ENCODE measurements around the gene LETM1. TPM values are rescaled to one million over a fixed set of nuclear protein-coding genes. Genes with fewer than 3 reads are reported as not detected.
"Not testable (repeated sequence)": the region's sequence is repeated elsewhere in the genome, so short reads cannot be mapped to it uniquely, and the experiment has no call there.

Gene LETM1
- total RNA-seq, 1 experiment from 2014 or later = 67.3 TPM

DNA sequence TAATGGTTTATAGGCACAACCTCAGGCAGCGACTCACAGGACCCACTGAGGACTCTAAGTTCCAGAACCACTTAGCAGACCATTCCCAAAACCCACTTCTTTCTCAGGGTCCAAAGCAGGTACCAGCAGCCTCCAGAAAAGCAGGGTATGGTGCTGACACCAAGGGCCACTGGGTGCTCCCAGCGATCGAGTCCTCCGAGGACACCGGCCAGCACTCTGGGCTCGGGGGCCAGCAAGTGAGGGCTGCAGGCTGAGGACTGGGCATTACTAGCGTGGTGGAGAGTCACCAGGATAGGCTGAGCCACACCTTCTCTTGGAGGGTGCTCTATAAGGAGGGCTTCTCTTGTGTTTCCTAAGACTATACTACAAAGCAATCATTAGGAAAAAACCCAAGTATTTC lies 19.3 kb downstream of the LETM1 start:
- Histone ChIP-seq H3K9me2 (ENCODE audit: insufficient read depth) (no peaks in the 10 kb centered on the region), H3K79me2 (ENCODE audit: insufficient read depth, low read length) (peaks cover 49% of the 10 kb centered on the region), H3K4me2 (ENCODE audit: low read length) (no peak overlapping the region), H3K4me1 (ENCODE audit: control insufficient read depth in 1 of 2, insufficient read depth in 2 of 2, low read length in 2 of 2) (no peaks in the 10 kb centered on the region), H2AFZ (ENCODE audit: low read depth, low read length, poor library complexity, severe bottlenecking) (no peak overlapping the region), H3K9ac (ENCODE audit: low read length) (no peak overlapping the region), H3K27ac (ENCODE audit: low read depth, low read length) (no peak overlapping the region), H3K4me3 (replicated peaks in 1 of 2; ENCODE audit: low read depth in 1 of 2, low read length in 2 of 2) (no peak overlapping the region), H3K9me3 (ENCODE audit: control insufficient read depth in 1 of 2, insufficient read depth in 1 of 2, low read depth in 1 of 2, low read length in 2 of 2) (no peaks in the 10 kb centered on the region), H3K36me3 (ENCODE audit: control insufficient read depth in 1 of 2, insufficient read depth in 2 of 2, low read length in 2 of 2) (peaks cover 35 to 46% of the 10 kb centered on the region in 2 experiments; a peak in 3 of 4 replicates), H4K20me1 (ENCODE audit: insufficient read depth) (no peaks in the 10 kb centered on the region), H3K27me3 (ENCODE audit: insufficient read depth, low read length) (no peaks in the 10 kb centered on the region)
- ChIA-PET CTCF (no interaction called here), POLR2A (no interaction called here), RAD21 (ENCODE audit: low non-redundant PET in 1 of 2, low total read pairs in 2 of 2, uncharacterized antibody in 2 of 2, unreplicated experiment in 2 of 2) (no interaction called here)
- intact Hi-C loops (cut with micrococcal nuclease) = no loop called here
- BruUV-seq (replicated peaks) = no TSS peak
- ATAC-seq (no peak), DNase-seq (ENCODE audit: low read depth, low spot score) (no peak)
- TF ChIP-seq, protein P1, sequence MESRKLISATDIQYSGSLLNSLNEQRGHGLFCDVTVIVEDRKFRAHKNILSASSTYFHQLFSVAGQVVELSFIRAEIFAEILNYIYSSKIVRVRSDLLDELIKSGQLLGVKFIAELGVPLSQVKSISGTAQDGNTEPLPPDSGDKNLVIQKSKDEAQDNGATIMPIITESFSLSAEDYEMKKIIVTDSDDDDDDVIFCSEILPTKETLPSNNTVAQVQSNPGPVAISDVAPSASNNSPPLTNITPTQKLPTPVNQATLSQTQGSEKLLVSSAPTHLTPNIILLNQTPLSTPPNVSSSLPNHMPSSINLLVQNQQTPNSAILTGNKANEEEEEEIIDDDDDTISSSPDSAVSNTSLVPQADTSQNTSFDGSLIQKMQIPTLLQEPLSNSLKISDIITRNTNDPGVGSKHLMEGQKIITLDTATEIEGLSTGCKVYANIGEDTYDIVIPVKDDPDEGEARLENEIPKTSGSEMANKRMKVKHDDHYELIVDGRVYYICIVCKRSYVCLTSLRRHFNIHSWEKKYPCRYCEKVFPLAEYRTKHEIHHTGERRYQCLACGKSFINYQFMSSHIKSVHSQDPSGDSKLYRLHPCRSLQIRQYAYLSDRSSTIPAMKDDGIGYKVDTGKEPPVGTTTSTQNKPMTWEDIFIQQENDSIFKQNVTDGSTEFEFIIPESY (IDR thresholded peaks at IDR 0.05; ENCODE audit: extremely low read depth, insufficient replicate concordance, low read length) = no peak
- TF ChIP-seq, protein P2, sequence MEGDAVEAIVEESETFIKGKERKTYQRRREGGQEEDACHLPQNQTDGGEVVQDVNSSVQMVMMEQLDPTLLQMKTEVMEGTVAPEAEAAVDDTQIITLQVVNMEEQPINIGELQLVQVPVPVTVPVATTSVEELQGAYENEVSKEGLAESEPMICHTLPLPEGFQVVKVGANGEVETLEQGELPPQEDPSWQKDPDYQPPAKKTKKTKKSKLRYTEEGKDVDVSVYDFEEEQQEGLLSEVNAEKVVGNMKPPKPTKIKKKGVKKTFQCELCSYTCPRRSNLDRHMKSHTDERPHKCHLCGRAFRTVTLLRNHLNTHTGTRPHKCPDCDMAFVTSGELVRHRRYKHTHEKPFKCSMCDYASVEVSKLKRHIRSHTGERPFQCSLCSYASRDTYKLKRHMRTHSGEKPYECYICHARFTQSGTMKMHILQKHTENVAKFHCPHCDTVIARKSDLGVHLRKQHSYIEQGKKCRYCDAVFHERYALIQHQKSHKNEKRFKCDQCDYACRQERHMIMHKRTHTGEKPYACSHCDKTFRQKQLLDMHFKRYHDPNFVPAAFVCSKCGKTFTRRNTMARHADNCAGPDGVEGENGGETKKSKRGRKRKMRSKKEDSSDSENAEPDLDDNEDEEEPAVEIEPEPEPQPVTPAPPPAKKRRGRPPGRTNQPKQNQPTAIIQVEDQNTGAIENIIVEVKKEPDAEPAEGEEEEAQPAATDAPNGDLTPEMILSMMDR (IDR thresholded peaks at IDR 0.05 in 2 of 3, conservative IDR thresholded peaks at IDR 0.05 in 1 of 3; ENCODE audit: borderline replicate concordance in 1 of 3, insufficient read depth in 1 of 3, low read depth in 2 of 3, low read length in 2 of 3) = no peak
- TF ChIP-seq POLR2AphosphoS5 (IDR thresholded peaks at IDR 0.05; ENCODE audit: low read depth, low read length) (no peak), EZH2phosphoT487 (IDR thresholded peaks at IDR 0.05; ENCODE audit: borderline replicate concordance) (no peak), SIN3A (IDR thresholded peaks at IDR 0.05; ENCODE audit: low read depth) (no peak)

DNA sequence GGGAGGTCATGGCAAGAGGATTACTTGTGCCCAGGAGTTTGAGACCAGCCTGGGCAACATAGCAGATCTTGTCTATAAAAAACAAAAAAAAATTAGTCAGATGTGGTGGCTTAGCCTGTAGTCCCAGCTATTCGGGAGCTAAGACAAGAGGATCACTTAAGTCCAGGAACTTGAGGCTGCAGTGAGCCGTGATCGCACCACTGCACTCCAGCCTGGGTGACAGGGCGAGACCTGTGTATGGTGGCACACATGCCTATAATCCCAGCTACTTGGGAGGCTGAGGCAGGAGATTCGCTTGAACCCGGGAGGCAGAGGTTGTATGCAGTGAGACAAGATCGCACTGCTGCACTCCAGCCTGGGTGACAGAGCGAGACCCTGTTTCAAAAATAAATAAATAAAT lies 20.1 kb downstream of the LETM1 start:
- H4K20me1 ChIP-seq (ENCODE audit: insufficient read depth); H3K27me3 ChIP-seq (ENCODE audit: insufficient read depth, low read length); POLR2A ChIA-PET; RAD21 ChIA-PET (ENCODE audit: low non-redundant PET in 1 of 2, low total read pairs in 2 of 2, uncharacterized antibody in 2 of 2, unreplicated experiment in 2 of 2); ATAC-seq; H3K27ac ChIP-seq (ENCODE audit: low read depth, low read length); BruUV-seq (replicated peaks); intact Hi-C loops (cut with micrococcal nuclease); H3K9ac ChIP-seq (ENCODE audit: low read length); H2AFZ ChIP-seq (ENCODE audit: low read depth, low read length, poor library complexity, severe bottlenecking); CTCF ChIA-PET; DNase-seq (ENCODE audit: low read depth, low spot score); H3K9me3 ChIP-seq (ENCODE audit: control insufficient read depth in 1 of 2, insufficient read depth in 1 of 2, low read depth in 1 of 2, low read length in 2 of 2); H3K4me2 ChIP-seq (ENCODE audit: low read length); H3K9me2 ChIP-seq (ENCODE audit: insufficient read depth); H3K4me1 ChIP-seq (ENCODE audit: control insufficient read depth in 1 of 2, insufficient read depth in 2 of 2, low read length in 2 of 2); H3K4me3 ChIP-seq (replicated peaks in 1 of 2; ENCODE audit: low read depth in 1 of 2, low read length in 2 of 2): not testable (repeated sequence)
- H3K79me2 ChIP-seq (ENCODE audit: insufficient read depth, low read length) = peaks cover 41% of the 10 kb centered on the region
- H3K36me3 ChIP-seq (ENCODE audit: control insufficient read depth in 1 of 2, insufficient read depth in 2 of 2, low read length in 2 of 2) = peaks cover 36 to 46% of the 10 kb centered on the region in 2 experiments; a peak in 3 of 4 replicates
